HepG2 (cell line): ENCODE data around the gene IKZF4. TPM values are rescaled to one million over a fixed set of nuclear protein-coding genes. Genes with fewer than 3 reads are reported as not detected.

Experiments used
- ARID2 ChIP-seq: sonication (generic); formaldehyde crosslinking; IDR thresholded peaks from 2 replicates; pipeline ENCODE4 v1.8.1; 2022; ENCODE audit warnings: mild to moderate bottlenecking, missing genetic modification reagents, borderline replicate concordance
- CBX1 ChIP-seq: IDR thresholded peaks from one replicate; pipeline ENCODE4 v1.6.1; 2016; ENCODE audit warnings: antibody characterized with exemption, low read depth
- GABPB1 ChIP-seq: IDR thresholded peaks from 2 replicates; pipeline ENCODE4 v1.6.1; 2016; ENCODE audit warnings: mild to moderate bottlenecking, missing genetic modification reagents, moderate library complexity, missing compliant biosample characterization
- GTF3A ChIP-seq: sonication (generic); formaldehyde crosslinking; conservative IDR thresholded peaks from 2 replicates; pipeline ENCODE4 v1.4.0; 2020; ENCODE audit warnings: mild to moderate bottlenecking, missing genetic modification reagents
- KDM5B ChIP-seq: sonication (generic); formaldehyde crosslinking; IDR thresholded peaks from 2 replicates; pipeline ENCODE4 v1.4.0; 2020; ENCODE audit warnings: missing genetic modification reagents, mild to moderate bottlenecking, borderline replicate concordance
- SP1 ChIP-seq, 2 experiments: fragments of 450-650 bp in 1 of 2; sonication (generic) in 1 of 2; formaldehyde crosslinking in 1 of 2; IDR thresholded peaks; 2 replicates each; pipeline versions ENCODE4 v1.4.0 to v1.6.1; 2016 to 2020; ENCODE audit warnings: missing genetic modification reagents in 1 of 2
- SP4 ChIP-seq: sonication (generic); formaldehyde crosslinking; IDR thresholded peaks from 2 replicates; pipeline ENCODE4 v1.8.1; 2023; ENCODE audit warnings: mild to moderate bottlenecking, missing genetic modification reagents
- TAF1 ChIP-seq: sonication (generic); formaldehyde crosslinking; IDR thresholded peaks from 2 replicates; pipeline ENCODE4 v1.4.0; 2020; ENCODE audit warnings: missing genetic modification reagents
- TEAD3 ChIP-seq: optimal IDR thresholded peaks from 2 replicates; pipeline ENCODE3; 2016; ENCODE audit warnings: borderline replicate concordance
- ZNF530 ChIP-seq: sonication (generic); formaldehyde crosslinking; IDR thresholded peaks from 2 replicates; pipeline ENCODE4 v1.5.0; 2020; ENCODE audit warnings: low read depth, mild to moderate bottlenecking, missing genetic modification reagents
- ZNF879 ChIP-seq: sonication (generic); formaldehyde crosslinking; IDR thresholded peaks from 2 replicates; pipeline ENCODE4 v1.8.1; 2023; ENCODE audit warnings: missing genetic modification reagents
- ZNF891 ChIP-seq: sonication (generic); formaldehyde crosslinking; IDR thresholded peaks from 2 replicates; pipeline ENCODE4 v1.5.0; 2020; ENCODE audit warnings: mild to moderate bottlenecking, missing genetic modification reagents
- polyA plus RNA-seq, 8 experiments: library from polyadenylated mRNA; depleted of rRNA in 3 of 8; stranded (reverse) in 7 of 8; unstranded in 1 of 8; fragments of >200 nt; fragmentation: Illumina TruSeq in 4 of 8; extraction: Trizol in 4 of 8; gene quantifications; 2 replicates each; pipeline versions ENCODE4 v1.2.1 to v1.2.3, GENCODE V29; 2011 to 2016; ENCODE audit warnings: low read depth in 4 of 8, missing spikeins in 1 of 8, mixed read lengths in 1 of 8; ENCODE audit not compliant: insufficient read depth in 1 of 8
- total RNA-seq, 5 experiments: library from RNA; depleted of rRNA; stranded (reverse); fragments of >200 nt; fragmentation: Illumina TruSeq; extraction: Trizol; gene quantifications; 2 replicates each; pipeline ENCODE4 v1.2.3, GENCODE V29; 2016; ENCODE audit warnings: low read depth in 1 of 5
- TF ChIP-seq, protein P1 (sequence below): sonication (generic); formaldehyde crosslinking; IDR thresholded peaks from 2 replicates; pipeline ENCODE4 v1.4.0; 2020; ENCODE audit warnings: missing genetic modification reagents
- TF ChIP-seq, protein P2 (sequence below): sonication (generic); formaldehyde crosslinking; conservative IDR thresholded peaks from 2 replicates; pipeline ENCODE4 v1.8.0; 2022; ENCODE audit warnings: missing genetic modification reagents
- TF ChIP-seq, protein P3 (sequence below): IDR thresholded peaks from 2 replicates; pipeline ENCODE4 v1.6.1; 2016
- TF ChIP-seq, protein P4 (sequence below): sonication (generic); formaldehyde crosslinking; IDR thresholded peaks from 2 replicates; pipeline ENCODE4 v1.4.0; 2020; ENCODE audit warnings: missing genetic modification reagents
- TF ChIP-seq, protein P5 (sequence below): IDR thresholded peaks from 2 replicates; pipeline ENCODE4 v1.6.1; 2018; ENCODE audit warnings: missing genetic modification reagents
- TF ChIP-seq, protein P6 (sequence below): sonication (generic); formaldehyde crosslinking; IDR thresholded peaks from 2 replicates; pipeline ENCODE4 v1.5.0; 2020; ENCODE audit warnings: missing genetic modification reagents

The IKZF4 gene
- total and polyA plus RNA-seq, 2 of the 13 experiments (the other 11 are each of a cell fraction or from before 2014, with no cell fraction given), result 0.58 to 2.2 TPM

DNA sequence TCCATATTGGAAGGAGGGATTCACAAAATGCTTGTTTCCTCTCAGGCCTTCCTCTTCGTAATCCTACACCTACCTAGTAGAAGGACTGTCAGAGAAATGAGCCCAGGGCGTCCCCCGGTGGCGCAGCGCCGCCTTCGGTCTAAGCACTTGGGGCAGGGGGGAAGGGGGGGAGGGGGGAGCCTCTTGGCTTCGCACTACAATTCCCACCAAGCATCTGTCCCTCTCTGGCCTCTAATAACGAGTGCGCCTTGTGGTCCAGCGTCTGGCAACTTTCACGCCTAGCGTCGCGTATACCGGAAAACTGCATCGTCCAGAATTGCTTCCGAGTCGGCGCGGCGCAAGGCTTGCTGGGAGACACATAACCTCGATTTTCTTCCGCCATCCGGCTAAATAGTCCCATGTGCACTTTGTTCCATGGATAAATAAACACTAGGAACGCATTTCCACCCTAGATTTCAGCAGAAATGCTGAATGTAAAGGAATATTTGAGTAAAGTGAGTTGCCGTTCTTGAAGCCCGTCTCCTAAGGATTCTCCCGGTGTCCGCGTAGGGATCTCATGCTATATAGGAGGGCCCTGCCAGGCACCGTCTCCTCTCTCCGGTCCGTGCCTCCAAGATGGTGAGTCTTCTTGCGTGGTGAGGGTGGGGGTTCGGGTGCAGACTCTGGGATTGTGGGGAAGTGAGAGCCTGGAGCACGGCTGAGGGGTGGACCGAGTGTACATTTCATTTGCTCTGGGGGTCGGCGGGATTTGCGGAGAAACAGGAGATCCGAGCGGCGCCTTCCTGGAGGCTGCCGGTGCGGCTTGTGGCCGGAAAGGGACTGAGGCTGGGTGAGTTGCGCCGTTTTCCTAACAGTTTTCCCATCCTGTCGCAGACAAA, 20.9 kb downstream of the IKZF4 start, which contains the start of gene RPS26 (continued):
- TF ChIP-seq KDM5B (CRISPR knock-in tag) (peak; percentile 76; the same call in 1 of the 2 replicates), ZNF530 (peak; percentile 56; the same call in 1 of the 2 replicates), GTF3A (CRISPR knock-in tag) (no peak), CBX1 (peak; percentile 38), ZNF891 (peak; percentile 36; the same call in 1 of the 2 replicates), TEAD3 (CRISPR knock-in tag) (peak; percentile 77), GABPB1 (CRISPR knock-in tag) (peak; percentile 97), SP1 (IDR thresholded peaks at IDR 0.05) (no peak), SP1 (CRISPR knock-in tag; IDR thresholded peaks at IDR 0.05) (peak; percentile 78), ZNF879 (no peak), SP4 (CRISPR knock-in tag) (peak; percentile 60; the same call in 1 of the 2 replicates), ARID2 (CRISPR knock-in tag) (no peak), TAF1 (peak; percentile 94)
- TF ChIP-seq, protein P1, sequence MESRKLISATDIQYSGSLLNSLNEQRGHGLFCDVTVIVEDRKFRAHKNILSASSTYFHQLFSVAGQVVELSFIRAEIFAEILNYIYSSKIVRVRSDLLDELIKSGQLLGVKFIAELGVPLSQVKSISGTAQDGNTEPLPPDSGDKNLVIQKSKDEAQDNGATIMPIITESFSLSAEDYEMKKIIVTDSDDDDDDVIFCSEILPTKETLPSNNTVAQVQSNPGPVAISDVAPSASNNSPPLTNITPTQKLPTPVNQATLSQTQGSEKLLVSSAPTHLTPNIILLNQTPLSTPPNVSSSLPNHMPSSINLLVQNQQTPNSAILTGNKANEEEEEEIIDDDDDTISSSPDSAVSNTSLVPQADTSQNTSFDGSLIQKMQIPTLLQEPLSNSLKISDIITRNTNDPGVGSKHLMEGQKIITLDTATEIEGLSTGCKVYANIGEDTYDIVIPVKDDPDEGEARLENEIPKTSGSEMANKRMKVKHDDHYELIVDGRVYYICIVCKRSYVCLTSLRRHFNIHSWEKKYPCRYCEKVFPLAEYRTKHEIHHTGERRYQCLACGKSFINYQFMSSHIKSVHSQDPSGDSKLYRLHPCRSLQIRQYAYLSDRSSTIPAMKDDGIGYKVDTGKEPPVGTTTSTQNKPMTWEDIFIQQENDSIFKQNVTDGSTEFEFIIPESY (CRISPR knock-in tag), result 0 out of 2 replicates have a peak, but pooled peaks have one; percentile 18
- TF ChIP-seq, protein P2, sequence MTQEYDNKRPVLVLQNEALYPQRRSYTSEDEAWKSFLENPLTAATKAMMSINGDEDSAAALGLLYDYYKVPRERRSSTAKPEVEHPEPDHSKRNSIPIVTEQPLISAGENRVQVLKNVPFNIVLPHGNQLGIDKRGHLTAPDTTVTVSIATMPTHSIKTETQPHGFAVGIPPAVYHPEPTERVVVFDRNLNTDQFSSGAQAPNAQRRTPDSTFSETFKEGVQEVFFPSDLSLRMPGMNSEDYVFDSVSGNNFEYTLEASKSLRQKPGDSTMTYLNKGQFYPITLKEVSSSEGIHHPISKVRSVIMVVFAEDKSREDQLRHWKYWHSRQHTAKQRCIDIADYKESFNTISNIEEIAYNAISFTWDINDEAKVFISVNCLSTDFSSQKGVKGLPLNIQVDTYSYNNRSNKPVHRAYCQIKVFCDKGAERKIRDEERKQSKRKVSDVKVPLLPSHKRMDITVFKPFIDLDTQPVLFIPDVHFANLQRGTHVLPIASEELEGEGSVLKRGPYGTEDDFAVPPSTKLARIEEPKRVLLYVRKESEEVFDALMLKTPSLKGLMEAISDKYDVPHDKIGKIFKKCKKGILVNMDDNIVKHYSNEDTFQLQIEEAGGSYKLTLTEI (CRISPR knock-in tag), result no peak
- TF ChIP-seq, protein P3, sequence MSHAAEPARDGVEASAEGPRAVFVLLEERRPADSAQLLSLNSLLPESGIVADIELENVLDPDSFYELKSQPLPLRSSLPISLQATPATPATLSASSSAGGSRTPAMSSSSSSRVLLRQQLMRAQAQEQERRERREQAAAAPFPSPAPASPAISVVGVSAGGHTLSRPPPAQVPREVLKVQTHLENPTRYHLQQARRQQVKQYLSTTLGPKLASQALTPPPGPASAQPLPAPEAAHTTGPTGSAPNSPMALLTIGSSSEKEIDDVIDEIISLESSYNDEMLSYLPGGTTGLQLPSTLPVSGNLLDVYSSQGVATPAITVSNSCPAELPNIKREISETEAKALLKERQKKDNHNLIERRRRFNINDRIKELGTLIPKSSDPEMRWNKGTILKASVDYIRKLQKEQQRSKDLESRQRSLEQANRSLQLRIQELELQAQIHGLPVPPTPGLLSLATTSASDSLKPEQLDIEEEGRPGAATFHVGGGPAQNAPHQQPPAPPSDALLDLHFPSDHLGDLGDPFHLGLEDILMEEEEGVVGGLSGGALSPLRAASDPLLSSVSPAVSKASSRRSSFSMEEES, result peak; percentile 69
- TF ChIP-seq, protein P4, sequence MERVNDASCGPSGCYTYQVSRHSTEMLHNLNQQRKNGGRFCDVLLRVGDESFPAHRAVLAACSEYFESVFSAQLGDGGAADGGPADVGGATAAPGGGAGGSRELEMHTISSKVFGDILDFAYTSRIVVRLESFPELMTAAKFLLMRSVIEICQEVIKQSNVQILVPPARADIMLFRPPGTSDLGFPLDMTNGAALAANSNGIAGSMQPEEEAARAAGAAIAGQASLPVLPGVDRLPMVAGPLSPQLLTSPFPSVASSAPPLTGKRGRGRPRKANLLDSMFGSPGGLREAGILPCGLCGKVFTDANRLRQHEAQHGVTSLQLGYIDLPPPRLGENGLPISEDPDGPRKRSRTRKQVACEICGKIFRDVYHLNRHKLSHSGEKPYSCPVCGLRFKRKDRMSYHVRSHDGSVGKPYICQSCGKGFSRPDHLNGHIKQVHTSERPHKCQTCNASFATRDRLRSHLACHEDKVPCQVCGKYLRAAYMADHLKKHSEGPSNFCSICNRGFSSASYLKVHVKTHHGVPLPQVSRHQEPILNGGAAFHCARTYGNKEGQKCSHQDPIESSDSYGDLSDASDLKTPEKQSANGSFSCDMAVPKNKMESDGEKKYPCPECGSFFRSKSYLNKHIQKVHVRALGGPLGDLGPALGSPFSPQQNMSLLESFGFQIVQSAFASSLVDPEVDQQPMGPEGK (CRISPR knock-in tag), result peak; percentile 68; the same call in 1 of the 2 replicates
- TF ChIP-seq, protein P5, sequence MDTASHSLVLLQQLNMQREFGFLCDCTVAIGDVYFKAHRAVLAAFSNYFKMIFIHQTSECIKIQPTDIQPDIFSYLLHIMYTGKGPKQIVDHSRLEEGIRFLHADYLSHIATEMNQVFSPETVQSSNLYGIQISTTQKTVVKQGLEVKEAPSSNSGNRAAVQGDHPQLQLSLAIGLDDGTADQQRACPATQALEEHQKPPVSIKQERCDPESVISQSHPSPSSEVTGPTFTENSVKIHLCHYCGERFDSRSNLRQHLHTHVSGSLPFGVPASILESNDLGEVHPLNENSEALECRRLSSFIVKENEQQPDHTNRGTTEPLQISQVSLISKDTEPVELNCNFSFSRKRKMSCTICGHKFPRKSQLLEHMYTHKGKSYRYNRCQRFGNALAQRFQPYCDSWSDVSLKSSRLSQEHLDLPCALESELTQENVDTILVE (CRISPR knock-in tag), result peak; percentile 97
- TF ChIP-seq, protein P6, sequence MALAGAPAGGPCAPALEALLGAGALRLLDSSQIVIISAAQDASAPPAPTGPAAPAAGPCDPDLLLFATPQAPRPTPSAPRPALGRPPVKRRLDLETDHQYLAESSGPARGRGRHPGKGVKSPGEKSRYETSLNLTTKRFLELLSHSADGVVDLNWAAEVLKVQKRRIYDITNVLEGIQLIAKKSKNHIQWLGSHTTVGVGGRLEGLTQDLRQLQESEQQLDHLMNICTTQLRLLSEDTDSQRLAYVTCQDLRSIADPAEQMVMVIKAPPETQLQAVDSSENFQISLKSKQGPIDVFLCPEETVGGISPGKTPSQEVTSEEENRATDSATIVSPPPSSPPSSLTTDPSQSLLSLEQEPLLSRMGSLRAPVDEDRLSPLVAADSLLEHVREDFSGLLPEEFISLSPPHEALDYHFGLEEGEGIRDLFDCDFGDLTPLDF (CRISPR knock-in tag), result peak; percentile 73
